ENCODE results near the gene ZMYND8.

The ZMYND8 gene

DNA sequence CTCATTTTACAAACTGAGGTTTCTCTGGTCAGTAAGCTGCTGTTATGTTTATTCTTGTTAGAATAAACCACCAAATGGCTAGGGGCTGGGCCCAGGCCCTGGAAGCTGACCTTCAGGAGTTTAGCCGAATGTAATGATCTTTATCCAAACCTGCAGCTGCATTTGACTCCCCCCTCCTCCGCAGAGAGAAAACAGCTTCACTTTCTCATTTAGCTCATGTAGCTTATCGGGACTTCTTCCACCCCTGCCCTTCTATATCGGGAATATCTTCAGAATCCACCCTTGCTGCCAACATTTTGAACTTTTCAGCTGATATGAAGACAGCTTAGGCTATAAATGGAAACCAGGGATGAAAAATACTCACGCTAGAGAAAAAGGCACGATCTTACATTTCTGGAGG, 102.6 kb downstream of the ZMYND8 start:
- DNase-seq (ENCODE audit: low read depth): no peak
- no peak overlapping the region for H3K4me3 ChIP-seq (replicated peaks; ENCODE audit: low read depth, low read length)
- TF ChIP-seq, protein P1, sequence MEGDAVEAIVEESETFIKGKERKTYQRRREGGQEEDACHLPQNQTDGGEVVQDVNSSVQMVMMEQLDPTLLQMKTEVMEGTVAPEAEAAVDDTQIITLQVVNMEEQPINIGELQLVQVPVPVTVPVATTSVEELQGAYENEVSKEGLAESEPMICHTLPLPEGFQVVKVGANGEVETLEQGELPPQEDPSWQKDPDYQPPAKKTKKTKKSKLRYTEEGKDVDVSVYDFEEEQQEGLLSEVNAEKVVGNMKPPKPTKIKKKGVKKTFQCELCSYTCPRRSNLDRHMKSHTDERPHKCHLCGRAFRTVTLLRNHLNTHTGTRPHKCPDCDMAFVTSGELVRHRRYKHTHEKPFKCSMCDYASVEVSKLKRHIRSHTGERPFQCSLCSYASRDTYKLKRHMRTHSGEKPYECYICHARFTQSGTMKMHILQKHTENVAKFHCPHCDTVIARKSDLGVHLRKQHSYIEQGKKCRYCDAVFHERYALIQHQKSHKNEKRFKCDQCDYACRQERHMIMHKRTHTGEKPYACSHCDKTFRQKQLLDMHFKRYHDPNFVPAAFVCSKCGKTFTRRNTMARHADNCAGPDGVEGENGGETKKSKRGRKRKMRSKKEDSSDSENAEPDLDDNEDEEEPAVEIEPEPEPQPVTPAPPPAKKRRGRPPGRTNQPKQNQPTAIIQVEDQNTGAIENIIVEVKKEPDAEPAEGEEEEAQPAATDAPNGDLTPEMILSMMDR (IDR thresholded peaks at IDR 0.05; ENCODE audit: low read length, missing control alignments): no peak

- no peak for DNase-seq (ENCODE audit: low read depth)
- no peak overlapping the region for H3K4me3 ChIP-seq (replicated peaks; ENCODE audit: low read depth, low read length)
- TF ChIP-seq, protein P1 (IDR thresholded peaks at IDR 0.05; ENCODE audit: low read length, missing control alignments): no peak
Observed at GRCh38 chr20:47252879-47253307, 103.6 kb downstream of the ZMYND8 start.

DNA sequence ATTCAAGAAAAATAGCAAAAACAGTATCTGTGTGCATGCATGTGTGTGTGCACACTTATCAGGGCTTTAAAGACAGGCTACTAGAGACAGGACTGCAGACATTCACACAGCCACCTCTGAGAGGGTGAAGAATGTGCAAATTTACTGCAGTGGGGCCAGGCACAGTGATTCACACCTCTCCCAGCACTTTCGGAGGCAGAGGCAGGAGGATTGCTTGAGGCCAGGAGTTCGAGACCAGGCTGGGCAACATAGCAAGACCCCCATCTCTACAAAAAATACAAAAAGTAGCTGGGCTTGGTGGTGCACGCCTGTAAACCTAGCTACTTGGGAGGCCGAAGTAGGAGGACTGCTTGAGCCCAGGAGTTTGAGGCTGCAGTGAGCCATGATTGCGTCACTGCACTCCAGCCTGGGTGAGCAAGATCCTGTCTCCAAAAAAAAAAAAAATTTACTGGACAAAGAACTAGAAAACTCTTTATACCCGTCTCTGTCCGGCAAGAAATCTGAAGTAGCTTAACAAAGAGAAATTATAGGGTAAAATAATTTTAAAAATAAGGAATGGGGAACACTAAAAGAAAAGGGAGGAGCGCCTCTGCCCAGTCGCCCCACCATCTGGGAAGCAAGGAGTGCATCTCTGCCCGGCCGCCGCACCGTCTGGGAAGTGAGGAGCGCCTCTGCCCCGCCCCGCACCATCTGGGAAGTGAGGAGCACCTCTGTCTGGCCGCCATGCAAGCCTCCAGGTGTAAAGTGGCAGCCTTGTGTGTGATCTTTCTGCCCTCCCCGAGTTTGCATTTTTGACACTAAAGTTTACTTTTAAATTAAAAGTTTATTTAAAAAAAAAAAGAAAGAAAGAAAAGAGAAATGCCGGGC, 105.1 kb downstream of the ZMYND8 start:
- H3K4me3 ChIP-seq (replicated peaks; ENCODE audit: low read depth, low read length): no peak overlapping the region
- TF ChIP-seq, protein P1 (IDR thresholded peaks at IDR 0.05; ENCODE audit: low read length, missing control alignments): no peak
- no peak for DNase-seq (ENCODE audit: low read depth)

DNA sequence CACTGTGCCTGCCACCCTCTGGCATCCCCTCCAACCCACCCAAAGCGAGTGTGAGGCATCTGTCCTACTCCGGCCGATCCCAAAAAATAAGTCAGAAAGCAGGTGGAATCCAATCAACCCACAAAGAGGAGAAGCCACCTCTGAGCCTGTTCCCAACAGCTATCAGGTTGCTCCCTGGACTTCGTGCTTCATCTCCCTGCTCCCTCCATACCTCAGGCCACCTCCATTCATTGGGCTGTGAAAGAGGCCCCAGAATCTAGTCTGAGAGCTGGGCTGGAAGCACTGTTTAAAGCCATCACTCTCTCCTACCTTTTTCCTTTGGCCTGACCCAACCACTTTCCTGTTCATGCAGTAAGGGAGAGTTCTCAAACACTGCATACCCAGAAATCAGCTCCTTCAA, 106.1 kb downstream of the ZMYND8 start:
- TF ChIP-seq, protein P1 (IDR thresholded peaks at IDR 0.05; ENCODE audit: low read length, missing control alignments): no peak
- DNase-seq (ENCODE audit: low read depth): no peak
- no peak overlapping the region for H3K4me3 ChIP-seq (replicated peaks; ENCODE audit: low read depth, low read length)

- DNase-seq (ENCODE audit: low read depth): no peak
- no peak overlapping the region for H3K4me3 ChIP-seq (replicated peaks; ENCODE audit: low read depth, low read length)
- TF ChIP-seq, protein P1 (IDR thresholded peaks at IDR 0.05; ENCODE audit: low read length, missing control alignments): no peak
Observed at GRCh38 chr20:47249913-47250312, 106.6 kb downstream of the ZMYND8 start.

DNA sequence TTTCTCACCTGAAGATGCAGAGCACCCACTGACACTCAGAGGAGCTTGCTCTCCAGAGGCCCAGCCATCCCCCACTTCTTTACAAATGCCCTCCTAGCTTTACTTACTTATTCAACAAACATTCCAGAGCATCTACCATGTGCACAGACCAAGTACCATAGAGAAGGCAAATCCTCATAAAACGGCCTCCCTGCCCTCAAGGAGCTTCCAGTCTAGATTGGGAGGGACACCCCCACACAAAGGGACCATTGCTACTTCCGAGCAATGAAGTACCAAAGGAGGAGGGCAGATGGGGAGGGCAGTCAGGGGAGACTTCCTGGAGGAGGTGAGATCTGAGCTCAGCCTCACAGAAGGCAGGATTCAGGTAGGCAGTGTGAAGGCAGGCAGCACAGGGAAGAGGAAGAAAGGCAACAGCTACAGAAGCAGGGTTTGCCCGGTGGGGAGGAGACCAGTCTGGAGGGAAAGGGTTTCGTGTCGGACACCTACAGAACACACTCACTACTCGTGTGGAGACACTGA, 108.0 kb downstream of the ZMYND8 start:
- no peak overlapping the region for H3K4me3 ChIP-seq (replicated peaks; ENCODE audit: low read depth, low read length)

More for the DNA sequence above, 108.0 kb downstream of the ZMYND8 start:
- TF ChIP-seq, protein P1 (IDR thresholded peaks at IDR 0.05; ENCODE audit: low read length, missing control alignments): no peak
- DNase-seq (ENCODE audit: low read depth): no peak
